Measurements from ENCODE around the gene OIT3.

DNA sequence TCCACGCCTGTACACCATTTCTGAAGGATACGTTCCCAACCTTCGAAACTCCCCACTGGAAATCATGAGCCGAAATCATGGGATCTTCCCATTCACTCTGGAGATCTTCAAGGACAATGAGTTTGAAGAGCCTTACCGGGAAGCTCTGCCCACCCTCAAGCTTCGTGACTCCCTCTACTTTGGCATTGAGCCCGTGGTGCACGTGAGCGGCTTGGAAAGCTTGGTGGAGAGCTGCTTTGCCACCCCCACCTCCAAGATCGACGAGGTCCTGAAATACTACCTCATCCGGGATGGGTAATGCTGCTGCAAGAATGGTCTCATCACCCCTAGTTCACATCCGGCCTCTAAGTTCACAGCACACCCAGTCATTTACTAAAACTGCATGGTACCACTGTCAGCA lies 30.8 kb downstream of the OIT3 start:
- TF ChIP-seq, protein P1, sequence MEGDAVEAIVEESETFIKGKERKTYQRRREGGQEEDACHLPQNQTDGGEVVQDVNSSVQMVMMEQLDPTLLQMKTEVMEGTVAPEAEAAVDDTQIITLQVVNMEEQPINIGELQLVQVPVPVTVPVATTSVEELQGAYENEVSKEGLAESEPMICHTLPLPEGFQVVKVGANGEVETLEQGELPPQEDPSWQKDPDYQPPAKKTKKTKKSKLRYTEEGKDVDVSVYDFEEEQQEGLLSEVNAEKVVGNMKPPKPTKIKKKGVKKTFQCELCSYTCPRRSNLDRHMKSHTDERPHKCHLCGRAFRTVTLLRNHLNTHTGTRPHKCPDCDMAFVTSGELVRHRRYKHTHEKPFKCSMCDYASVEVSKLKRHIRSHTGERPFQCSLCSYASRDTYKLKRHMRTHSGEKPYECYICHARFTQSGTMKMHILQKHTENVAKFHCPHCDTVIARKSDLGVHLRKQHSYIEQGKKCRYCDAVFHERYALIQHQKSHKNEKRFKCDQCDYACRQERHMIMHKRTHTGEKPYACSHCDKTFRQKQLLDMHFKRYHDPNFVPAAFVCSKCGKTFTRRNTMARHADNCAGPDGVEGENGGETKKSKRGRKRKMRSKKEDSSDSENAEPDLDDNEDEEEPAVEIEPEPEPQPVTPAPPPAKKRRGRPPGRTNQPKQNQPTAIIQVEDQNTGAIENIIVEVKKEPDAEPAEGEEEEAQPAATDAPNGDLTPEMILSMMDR (IDR thresholded peaks at IDR 0.05): no peak
- no peak for TF ChIP-seq EP300 (IDR thresholded peaks at IDR 0.05)
- no peak for TF ChIP-seq POLR2A (IDR thresholded peaks at IDR 0.05)
- TF ChIP-seq POLR2AphosphoS5 (IDR thresholded peaks at IDR 0.05): no peak
